HepG2 (cell line): ENCODE results near the gene RAD21L1. TPM values are rescaled to one million over a fixed set of nuclear protein-coding genes. Genes with fewer than 3 reads are reported as not detected.

Source experiments
- AKAP8 ChIP-seq: sonication (generic); formaldehyde crosslinking; IDR thresholded peaks from 2 replicates; pipeline ENCODE4 v1.5.1; 2020; ENCODE audit warnings: mild to moderate bottlenecking, missing genetic modification reagents
- ATF2 ChIP-seq: sonication (generic); formaldehyde crosslinking; IDR thresholded peaks from 2 replicates; pipeline ENCODE4 v1.4.0; 2020; ENCODE audit warnings: missing genetic modification reagents
- BCLAF1 ChIP-seq: fragments of 450-650 bp; IDR thresholded peaks from 2 replicates; pipeline ENCODE4 v1.6.1; 2017; ENCODE audit warnings: mild to moderate bottlenecking
- CBX5 ChIP-seq: sonication (generic); formaldehyde crosslinking; IDR thresholded peaks from 2 replicates; pipeline ENCODE4 v1.4.0; 2020; ENCODE audit warnings: missing genetic modification reagents, borderline replicate concordance
- DMAP1 ChIP-seq: IDR thresholded peaks from 2 replicates; pipeline ENCODE4 v1.6.1; 2016
- HDAC6 ChIP-seq: fragments of 200-600 bp; sonication (generic); IDR thresholded peaks from 2 replicates; pipeline ENCODE4 v1.7.0; 2017; ENCODE audit warnings: mild to moderate bottlenecking, antibody characterized with exemption, low read length, low read depth
- HMGXB4 ChIP-seq, 2 experiments: sonication (generic) in 1 of 2; formaldehyde crosslinking in 1 of 2; IDR thresholded peaks; 2 replicates each; pipeline versions ENCODE4 v1.4.0 to v1.6.1; 2018 to 2020; ENCODE audit warnings: missing genetic modification reagents in 2 of 2, borderline replicate concordance in 1 of 2, low read depth in 1 of 2, mild to moderate bottlenecking in 1 of 2, missing biosample characterization in 1 of 2
- IRF1 ChIP-seq: sonication (generic); formaldehyde crosslinking; IDR thresholded peaks from 2 replicates; pipeline ENCODE4 v1.4.0; 2020; ENCODE audit warnings: low read depth, mild to moderate bottlenecking, missing genetic modification reagents
- KDM3A ChIP-seq: IDR thresholded peaks from 2 replicates; pipeline ENCODE4 v1.6.1; 2018; ENCODE audit warnings: low read depth, missing compliant biosample characterization
- KMT2B ChIP-seq: IDR thresholded peaks from 2 replicates; pipeline ENCODE4 v1.6.1; 2016; ENCODE audit warnings: missing genetic modification reagents, missing compliant biosample characterization
- MYC ChIP-seq: sonication (generic); formaldehyde crosslinking; IDR thresholded peaks from 2 replicates; pipeline ENCODE4 v1.9.0; 2021; ENCODE audit warnings: missing genetic modification reagents, borderline replicate concordance
- NFE2 ChIP-seq: sonication (generic); formaldehyde crosslinking; IDR thresholded peaks from 2 replicates; pipeline ENCODE4 v1.4.0; 2020; ENCODE audit warnings: missing genetic modification reagents
- NFYC ChIP-seq: IDR thresholded peaks from 2 replicates; pipeline ENCODE4 v1.6.1; 2016; ENCODE audit warnings: missing genetic modification reagents, missing compliant biosample characterization
- SP2 ChIP-seq: sonication (generic); formaldehyde crosslinking; IDR thresholded peaks from 2 replicates; pipeline ENCODE4 v1.5.1; 2020; ENCODE audit warnings: mild to moderate bottlenecking, missing genetic modification reagents
- U2AF2 ChIP-seq: fragments of 200-400 bp; formaldehyde crosslinking; IDR thresholded peaks from 2 replicates; pipeline ENCODE4 v1.6.1; 2017; ENCODE audit warnings: low read depth, mild to moderate bottlenecking, low read length
- ZFP90 ChIP-seq: sonication (generic); formaldehyde crosslinking; IDR thresholded peaks from 2 replicates; pipeline ENCODE4 v1.8.0; 2022; ENCODE audit warnings: missing genetic modification reagents, mild to moderate bottlenecking, inconsistent platforms, borderline replicate concordance
- ZNF501 ChIP-seq: sonication (generic); formaldehyde crosslinking; IDR thresholded peaks from 2 replicates; pipeline ENCODE4 v1.5.1; 2020; ENCODE audit warnings: mild to moderate bottlenecking, moderate library complexity, missing genetic modification reagents
- ZNF570 ChIP-seq: sonication (generic); formaldehyde crosslinking; IDR thresholded peaks from 2 replicates; pipeline ENCODE4 v1.4.0; 2020; ENCODE audit warnings: mild to moderate bottlenecking, missing genetic modification reagents, borderline replicate concordance
- ZNF619 ChIP-seq: sonication (generic); formaldehyde crosslinking; IDR thresholded peaks from 2 replicates; pipeline ENCODE4 v1.4.0; 2020; ENCODE audit warnings: mild to moderate bottlenecking, missing genetic modification reagents
- ZNF704 ChIP-seq: sonication (generic); formaldehyde crosslinking; IDR thresholded peaks from 2 replicates; pipeline ENCODE4 v1.8.1; 2023; ENCODE audit warnings: mild to moderate bottlenecking, inconsistent platforms, moderate library complexity, missing genetic modification reagents, borderline replicate concordance
- ZNF780A ChIP-seq: sonication (generic); formaldehyde crosslinking; IDR thresholded peaks from 2 replicates; pipeline ENCODE4 v1.8.0; 2022; ENCODE audit warnings: mild to moderate bottlenecking, missing genetic modification reagents, moderate library complexity
- polyA plus RNA-seq, 8 experiments: library from polyadenylated mRNA; depleted of rRNA in 3 of 8; stranded (reverse) in 7 of 8; unstranded in 1 of 8; fragments of >200 nt; fragmentation: Illumina TruSeq in 4 of 8; extraction: Trizol in 4 of 8; gene quantifications; 2 replicates each; pipeline versions ENCODE4 v1.2.1 to v1.2.3, GENCODE V29; 2011 to 2016; ENCODE audit warnings: low read depth in 4 of 8, missing spikeins in 1 of 8, mixed read lengths in 1 of 8; ENCODE audit not compliant: insufficient read depth in 1 of 8
- total RNA-seq, 5 experiments: library from RNA; depleted of rRNA; stranded (reverse); fragments of >200 nt; fragmentation: Illumina TruSeq; extraction: Trizol; gene quantifications; 2 replicates each; pipeline ENCODE4 v1.2.3, GENCODE V29; 2016; ENCODE audit warnings: low read depth in 1 of 5
- TF ChIP-seq, protein P1 (sequence below): sonication (generic); formaldehyde crosslinking; IDR thresholded peaks from 2 replicates; pipeline ENCODE4 v1.4.0; 2020; ENCODE audit warnings: mild to moderate bottlenecking, low read depth, missing genetic modification reagents

Gene RAD21L1
- total and polyA plus RNA-seq, 2 of the 13 experiments (the other 11 are each of a cell fraction or from before 2014, with no cell fraction given) = not detected

DNA sequence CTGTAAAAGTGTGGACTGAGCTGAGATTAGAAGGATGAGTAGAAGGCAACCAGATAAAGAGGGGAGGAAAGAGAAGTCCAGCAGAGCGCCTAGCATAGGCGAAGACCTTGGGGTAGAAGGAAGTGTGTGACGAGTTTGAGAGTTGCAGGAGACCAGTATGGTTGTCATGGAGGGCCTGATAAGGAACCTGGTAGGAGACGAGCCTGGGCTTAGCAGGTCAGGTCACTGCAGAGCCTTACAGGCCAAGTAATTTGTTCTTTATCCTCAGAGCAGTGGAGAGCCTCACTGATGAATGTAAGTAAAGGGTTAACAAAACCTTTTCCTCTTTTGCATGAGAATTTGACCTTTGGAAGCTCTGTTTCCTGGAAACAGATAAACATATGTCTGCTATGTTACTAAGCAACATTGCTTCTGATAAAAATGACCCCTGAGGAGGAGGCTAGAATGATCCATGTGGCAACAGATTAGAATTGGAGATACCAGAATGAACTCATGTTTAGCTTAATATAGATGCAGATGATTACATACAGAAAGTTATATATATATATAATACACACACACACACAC is 38.2 kb upstream of the RAD21L1 start (continued):
- TF ChIP-seq, protein P1, sequence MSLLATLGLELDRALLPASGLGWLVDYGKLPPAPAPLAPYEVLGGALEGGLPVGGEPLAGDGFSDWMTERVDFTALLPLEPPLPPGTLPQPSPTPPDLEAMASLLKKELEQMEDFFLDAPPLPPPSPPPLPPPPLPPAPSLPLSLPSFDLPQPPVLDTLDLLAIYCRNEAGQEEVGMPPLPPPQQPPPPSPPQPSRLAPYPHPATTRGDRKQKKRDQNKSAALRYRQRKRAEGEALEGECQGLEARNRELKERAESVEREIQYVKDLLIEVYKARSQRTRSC (CRISPR knock-in tag) = no peak
- TF ChIP-seq NFE2 (CRISPR knock-in tag) = no peak
- TF ChIP-seq BCLAF1 = no peak
- TF ChIP-seq HMGXB4 (CRISPR knock-in tag; IDR thresholded peaks at IDR 0.05; ENCODE audit: borderline replicate concordance in 1 of 2, low read depth in 1 of 2) = no peak; a peak in 2 of 4 replicates
- TF ChIP-seq ZNF619 (CRISPR knock-in tag) = no peak
- no peak for TF ChIP-seq HDAC6
- no peak for TF ChIP-seq MYC (CRISPR knock-in tag)
- no peak for TF ChIP-seq ZNF704 (CRISPR knock-in tag)
- 0 out of 2 replicates have a peak, but pooled peaks have one; percentile 37 for TF ChIP-seq ZNF501 (CRISPR knock-in tag)
- TF ChIP-seq DMAP1 (CRISPR knock-in tag) = 0 out of 2 replicates have a peak, but pooled peaks have one; percentile 49
- no peak for TF ChIP-seq U2AF2
- TF ChIP-seq ZNF570 = no peak
- TF ChIP-seq ZNF780A (CRISPR knock-in tag) = no peak
- no peak for TF ChIP-seq KMT2B (CRISPR knock-in tag)
- TF ChIP-seq CBX5 (CRISPR knock-in tag) = 0 out of 2 replicates have a peak, but pooled peaks have one; percentile 59
- TF ChIP-seq NFYC (CRISPR knock-in tag) = no peak
- TF ChIP-seq ATF2 (CRISPR knock-in tag) = peak; percentile 64; the same call in 1 of the 2 replicates
- no peak for TF ChIP-seq ZFP90 (CRISPR knock-in tag)
- no peak for TF ChIP-seq KDM3A (CRISPR knock-in tag)
- no peak for TF ChIP-seq IRF1 (CRISPR knock-in tag)
- no peak for TF ChIP-seq SP2 (CRISPR knock-in tag)
- no peak for TF ChIP-seq AKAP8 (CRISPR knock-in tag)
